ENCODE results near the gene DUSP10. TPM values are rescaled to one million over a fixed set of nuclear protein-coding genes. Genes with fewer than 3 reads are reported as not detected.

DUSP10 gene
- total RNA-seq, 1 experiment from 2014 or later = 2.0 TPM

GRCh38 chr1:221708076-221708571 is 33.8 kb downstream of the DUSP10 start:
- no peaks in the 10 kb centered on the region for H3K9me3 ChIP-seq
- Mint-ChIP-seq H3K4me3 (ENCODE audit: unreplicated experiment) (no peak overlapping the region), H3K4me1 (ENCODE audit: low read depth, unreplicated experiment) (no peaks in the 10 kb centered on the region), H3K9me3 (ENCODE audit: unreplicated experiment) (no peaks in the 10 kb centered on the region), H3K36me3 (ENCODE audit: insufficient read depth, unreplicated experiment) (no peaks in the 10 kb centered on the region), H3K27ac (ENCODE audit: unreplicated experiment) (no peak overlapping the region), H3K27me3 (ENCODE audit: insufficient read depth, unreplicated experiment) (no peaks in the 10 kb centered on the region)
- BruUV-seq (replicated peaks) = no TSS peak
- CTCF ChIA-PET = no interaction called here
- H3K36me3 ChIP-seq (ENCODE audit: control insufficient read depth, insufficient read depth, low read length) = no peaks in the 10 kb centered on the region
- intact Hi-C loops (cut with micrococcal nuclease; ENCODE audit: unreplicated experiment) = no loop called here
- TF ChIP-seq CTCF (IDR thresholded peaks at IDR 0.05; ENCODE audit: insufficient read depth in 1 of 2, low read depth in 1 of 2, low read length in 1 of 2, severe bottlenecking in 1 of 2, unreplicated experiment in 1 of 2) = no peak
- no peaks in the 10 kb centered on the region for H3K27me3 ChIP-seq (replicated peaks; ENCODE audit: control insufficient read depth, insufficient read depth, low read length)
- DNase-seq = no peak
- POLR2A ChIA-PET = no interaction called here
- no peak overlapping the region for H3K4me3 ChIP-seq (ENCODE audit: low read depth, low read length)
- no peaks in the 10 kb centered on the region; the same call in 1 of the 2 replicates for H3K4me1 ChIP-seq

- H3K9me3 Mint-ChIP-seq (ENCODE audit: unreplicated experiment) = no peaks in the 10 kb centered on the region
- DNase-seq = no peak
- Histone ChIP-seq H3K9me3 (no peaks in the 10 kb centered on the region), H3K4me3 (ENCODE audit: low read depth, low read length) (no peak overlapping the region), H3K4me1 (no peaks in the 10 kb centered on the region; the same call in 1 of the 2 replicates), H3K27me3 (replicated peaks; ENCODE audit: control insufficient read depth, insufficient read depth, low read length) (no peaks in the 10 kb centered on the region), H3K36me3 (ENCODE audit: control insufficient read depth, insufficient read depth, low read length) (no peaks in the 10 kb centered on the region)
- no peaks in the 10 kb centered on the region for H3K36me3 Mint-ChIP-seq (ENCODE audit: insufficient read depth, unreplicated experiment)
- TF ChIP-seq CTCF (IDR thresholded peaks at IDR 0.05; ENCODE audit: insufficient read depth in 1 of 2, low read depth in 1 of 2, low read length in 1 of 2, severe bottlenecking in 1 of 2, unreplicated experiment in 1 of 2) = no peak
- intact Hi-C loops (cut with micrococcal nuclease; ENCODE audit: unreplicated experiment) = no loop called here
- ChIA-PET POLR2A (no interaction called here), CTCF (no interaction called here)
- no TSS peak for BruUV-seq (replicated peaks)
- H3K4me1 Mint-ChIP-seq (ENCODE audit: low read depth, unreplicated experiment) = no peaks in the 10 kb centered on the region
- no peak overlapping the region for H3K4me3 Mint-ChIP-seq (ENCODE audit: unreplicated experiment)
- no peak overlapping the region for H3K27ac Mint-ChIP-seq (ENCODE audit: unreplicated experiment)
- no peaks in the 10 kb centered on the region for H3K27me3 Mint-ChIP-seq (ENCODE audit: insufficient read depth, unreplicated experiment)
Observed at GRCh38 chr1:221706876-221707582, 34.9 kb downstream of the DUSP10 start.

GRCh38 chr1:221706191-221706590 is 35.7 kb downstream of the DUSP10 start:
- BruUV-seq (replicated peaks) = no TSS peak
- H3K36me3 Mint-ChIP-seq (ENCODE audit: insufficient read depth, unreplicated experiment) = no peaks in the 10 kb centered on the region
- Histone ChIP-seq H3K9me3 (no peaks in the 10 kb centered on the region), H3K36me3 (ENCODE audit: control insufficient read depth, insufficient read depth, low read length) (no peaks in the 10 kb centered on the region), H3K4me1 (no peaks in the 10 kb centered on the region), H3K4me3 (ENCODE audit: low read depth, low read length) (no peak overlapping the region), H3K27me3 (replicated peaks; ENCODE audit: control insufficient read depth, insufficient read depth, low read length) (no peaks in the 10 kb centered on the region)
- TF ChIP-seq CTCF (IDR thresholded peaks at IDR 0.05; ENCODE audit: insufficient read depth in 1 of 2, low read depth in 1 of 2, low read length in 1 of 2, severe bottlenecking in 1 of 2, unreplicated experiment in 1 of 2) = no peak
- H3K9me3 Mint-ChIP-seq (ENCODE audit: unreplicated experiment) = no peaks in the 10 kb centered on the region
- no peaks in the 10 kb centered on the region for H3K4me1 Mint-ChIP-seq (ENCODE audit: low read depth, unreplicated experiment)
- DNase-seq = no peak
- CTCF ChIA-PET = no interaction called here
- POLR2A ChIA-PET = no interaction called here
- no peak overlapping the region for H3K27ac Mint-ChIP-seq (ENCODE audit: unreplicated experiment)
- H3K4me3 Mint-ChIP-seq (ENCODE audit: unreplicated experiment) = no peak overlapping the region
- intact Hi-C loops (cut with micrococcal nuclease; ENCODE audit: unreplicated experiment) = no loop called here
- no peaks in the 10 kb centered on the region for H3K27me3 Mint-ChIP-seq (ENCODE audit: insufficient read depth, unreplicated experiment)

Measured in Caco-2 (cell line).